Hematopoietic multipotent progenitor cell treated with erythropoietin and hydrocortisone succinate and interleukin-3 and kit ligand, for 17 days (in vitro differentiated cells): Measurements from ENCODE around the gene MAP3K10.

Experiments
- DNase-seq: peaks from one replicate; pipeline ENCODE4 v3.0.0-alpha.2; 2015; ENCODE audit warnings: low spot score

Gene MAP3K10

GRCh38 chr19:40233811-40234389, 42.7 kb downstream of the MAP3K10 start:
- DNase-seq = no peak

- no peak for DNase-seq
These were observed 43.4 kb downstream of the MAP3K10 start for GRCh38 chr19:40234429-40235237.

- DNase-seq = no peak
These were observed 44.2 kb downstream of the MAP3K10 start for GRCh38 chr19:40235238-40236025.

GRCh38 chr19:40236026-40236355, 44.8 kb downstream of the MAP3K10 start:
- no peak for DNase-seq

GRCh38 chr19:40236366-40236765, 45.1 kb downstream of the MAP3K10 start:
- no peak for DNase-seq

GRCh38 chr19:40237791-40238190, 46.6 kb downstream of the MAP3K10 start:
- DNase-seq = no peak

GRCh38 chr19:40238775-40239174, 47.5 kb downstream of the MAP3K10 start:
- DNase-seq = no peak

GRCh38 chr19:40239415-40240226, 48.4 kb downstream of the MAP3K10 start:
- no peak for DNase-seq

GRCh38 chr19:40240332-40240731, 49.1 kb downstream of the MAP3K10 start:
- no peak for DNase-seq

- DNase-seq = no peak
These were observed 50.0 kb downstream of the MAP3K10 start for GRCh38 chr19:40241125-40241808.

GRCh38 chr19:40241809-40242384, 50.7 kb downstream of the MAP3K10 start:
- no peak for DNase-seq

GRCh38 chr19:40242480-40242879, 51.3 kb downstream of the MAP3K10 start:
- no peak for DNase-seq

- DNase-seq = no peak
These were observed 52.0 kb downstream of the MAP3K10 start for GRCh38 chr19:40243181-40243580.

- no peak for DNase-seq
These were observed 53.5 kb downstream of the MAP3K10 start for GRCh38 chr19:40244579-40245317.

GRCh38 chr19:40245506-40246128, 54.4 kb downstream of the MAP3K10 start:
- no peak for DNase-seq

GRCh38 chr19:40246292-40247073, 55.3 kb downstream of the MAP3K10 start:
- DNase-seq = no peak

- no peak for DNase-seq
These were observed 56.0 kb downstream of the MAP3K10 start for GRCh38 chr19:40247178-40247577.

GRCh38 chr19:40247735-40248262, 56.6 kb downstream of the MAP3K10 start:
- DNase-seq = no peak

GRCh38 chr19:40249201-40249600, 58.0 kb downstream of the MAP3K10 start:
- DNase-seq = no peak
